ENCODE measurements around the gene PAGE5.

Gene PAGE5

DNA sequence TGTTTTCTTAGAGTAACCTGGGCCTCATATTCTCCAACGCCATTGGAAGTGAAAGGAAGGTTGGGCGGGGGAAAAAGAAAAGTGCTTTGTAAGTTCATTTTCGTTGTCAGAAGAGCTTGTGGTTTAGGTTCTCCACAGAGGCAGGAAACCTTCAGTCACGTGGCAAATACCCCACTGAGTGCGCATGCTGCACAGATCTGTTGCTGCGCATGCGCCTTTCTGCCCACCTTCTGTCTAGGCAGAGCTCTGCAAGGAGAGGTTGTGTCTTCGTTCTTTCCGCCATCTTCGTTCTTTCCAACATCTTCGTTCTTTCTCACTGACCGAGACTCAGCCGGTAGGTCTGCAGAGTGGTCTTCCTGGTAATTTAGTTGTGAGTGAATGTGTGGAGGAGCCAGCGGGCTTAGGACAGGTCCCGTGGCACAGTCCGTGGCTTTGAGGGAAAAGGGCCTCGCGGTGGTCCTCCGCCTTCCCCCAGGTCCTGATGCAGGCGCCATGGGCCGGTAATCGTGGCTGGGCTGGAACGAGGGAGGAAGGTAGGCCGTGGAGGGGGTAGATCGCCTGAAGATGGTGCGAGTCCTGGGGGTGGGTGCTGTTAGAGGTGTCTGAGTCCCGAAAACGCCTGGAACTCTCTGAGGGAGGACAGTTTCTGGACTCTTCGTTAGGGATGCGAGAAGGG is at the start of gene PAGE5:
PAGE5 (plus strand) TSS at position 228 of the 676 bp plus-strand sequence. CDS start 1,037 bp downstream, outside the sequence.
- no peaks in the 10 kb centered on the region for H3K36me3 ChIP-seq (ENCODE audit: control insufficient read depth, insufficient read depth, low read length, severe bottlenecking)
- no peak within 1 kb of the TSS for H3K4me3 ChIP-seq (ENCODE audit: low read length)
- H3K4me1 ChIP-seq (ENCODE audit: control insufficient read depth, insufficient read depth, low read length), result no peaks in the 10 kb centered on the region
- no peaks in the 10 kb centered on the region for H3K9me3 ChIP-seq (ENCODE audit: control insufficient read depth, low read length)
- DNase-seq (ENCODE audit: low read depth), result no peak
- H3K27me3 ChIP-seq (replicated peaks; ENCODE audit: control insufficient read depth, insufficient read depth, low read length), result peaks cover 5% of the 10 kb centered on the region
- no peak within 1 kb of the TSS for H3K9ac ChIP-seq (ENCODE audit: low read length)

DNA sequence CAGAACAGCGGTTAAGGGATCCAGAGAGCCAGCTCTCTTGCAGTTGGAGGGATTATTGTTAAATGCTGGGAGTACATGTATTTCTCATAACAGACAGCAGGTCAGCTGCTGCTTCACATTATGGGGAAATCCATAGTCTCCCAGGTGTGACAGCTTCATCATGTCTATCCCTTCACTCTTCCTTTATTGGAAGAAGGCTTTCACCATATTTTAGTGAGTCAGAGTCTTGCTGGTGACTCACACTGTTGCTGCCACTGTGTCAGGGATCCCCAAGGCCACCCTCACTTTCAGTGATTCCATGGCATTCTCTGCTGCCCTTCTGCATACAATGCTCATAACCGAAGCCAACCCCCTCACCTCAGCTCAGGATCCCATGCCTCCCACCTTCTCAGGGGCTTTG is 32.9 kb upstream of the PAGE5 start:
- DNase-seq (ENCODE audit: low read depth), result no peak
- H3K9ac ChIP-seq (ENCODE audit: low read length), result no peak overlapping the region
- H3K4me1 ChIP-seq (ENCODE audit: control insufficient read depth, insufficient read depth, low read length), result no peaks in the 10 kb centered on the region
- H3K4me3 ChIP-seq (ENCODE audit: low read length), result no peak overlapping the region
- no peaks in the 10 kb centered on the region for H3K36me3 ChIP-seq (ENCODE audit: control insufficient read depth, insufficient read depth, low read length, severe bottlenecking)
- H3K27me3 ChIP-seq (replicated peaks; ENCODE audit: control insufficient read depth, insufficient read depth, low read length), result peaks cover 12% of the 10 kb centered on the region
- no peaks in the 10 kb centered on the region for H3K9me3 ChIP-seq (ENCODE audit: control insufficient read depth, low read length)

- H3K9me3 ChIP-seq (ENCODE audit: control insufficient read depth, low read length), result peaks cover 8% of the 10 kb centered on the region
- no peaks in the 10 kb centered on the region for H3K36me3 ChIP-seq (ENCODE audit: control insufficient read depth, insufficient read depth, low read length, severe bottlenecking)
- no peak overlapping the region for H3K9ac ChIP-seq (ENCODE audit: low read length)
- peaks cover 4% of the 10 kb centered on the region for H3K4me1 ChIP-seq (ENCODE audit: control insufficient read depth, insufficient read depth, low read length)
- no peak overlapping the region for H3K4me3 ChIP-seq (ENCODE audit: low read length)
- DNase-seq (ENCODE audit: low read depth), result no peak
- H3K27me3 ChIP-seq (replicated peaks; ENCODE audit: control insufficient read depth, insufficient read depth, low read length), result no peaks in the 10 kb centered on the region
Measured at GRCh38 chrX:55196688-55197087, 23.5 kb upstream of the PAGE5 start.

DNA sequence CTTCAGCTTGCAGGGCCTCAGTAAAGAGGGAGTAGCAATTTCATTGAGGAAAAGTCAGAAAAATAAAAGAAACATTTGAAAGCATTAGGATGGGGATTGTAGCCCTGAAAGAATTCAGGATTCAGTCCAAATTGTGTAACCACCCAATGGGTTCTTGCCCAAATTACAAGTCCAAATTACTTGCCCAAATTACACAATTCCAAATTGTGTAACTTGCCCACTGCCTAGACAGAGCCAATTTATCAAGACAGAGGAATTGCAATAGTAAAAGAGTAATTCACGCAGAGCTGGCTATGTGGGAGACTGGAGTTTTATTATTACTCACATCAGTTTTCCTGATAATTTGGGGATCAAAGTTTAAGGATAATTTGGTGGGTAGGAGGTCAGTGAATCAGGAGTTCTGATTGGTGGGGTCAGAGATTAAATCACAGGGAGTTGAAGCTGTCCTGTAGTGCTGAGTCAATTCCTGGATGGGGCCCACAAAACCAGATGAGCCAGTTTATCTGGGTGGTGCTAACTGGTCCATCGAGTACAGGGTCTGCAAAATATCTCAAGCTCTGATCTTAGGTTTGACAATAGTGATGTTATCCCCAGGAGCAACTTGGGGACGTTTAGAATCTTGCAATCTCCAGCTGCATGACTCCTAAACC is 18.1 kb upstream of the PAGE5 start:
- Histone ChIP-seq H3K9ac (ENCODE audit: low read length) (no peak overlapping the region), H3K9me3 (ENCODE audit: control insufficient read depth, low read length) (peaks cover 6% of the 10 kb centered on the region), H3K36me3 (ENCODE audit: control insufficient read depth, insufficient read depth, low read length, severe bottlenecking) (no peaks in the 10 kb centered on the region), H3K27me3 (replicated peaks; ENCODE audit: control insufficient read depth, insufficient read depth, low read length) (peaks cover 21% of the 10 kb centered on the region), H3K4me3 (ENCODE audit: low read length) (no peak overlapping the region), H3K4me1 (ENCODE audit: control insufficient read depth, insufficient read depth, low read length) (peaks cover 9% of the 10 kb centered on the region)
- DNase-seq (ENCODE audit: low read depth), result no peak

DNA sequence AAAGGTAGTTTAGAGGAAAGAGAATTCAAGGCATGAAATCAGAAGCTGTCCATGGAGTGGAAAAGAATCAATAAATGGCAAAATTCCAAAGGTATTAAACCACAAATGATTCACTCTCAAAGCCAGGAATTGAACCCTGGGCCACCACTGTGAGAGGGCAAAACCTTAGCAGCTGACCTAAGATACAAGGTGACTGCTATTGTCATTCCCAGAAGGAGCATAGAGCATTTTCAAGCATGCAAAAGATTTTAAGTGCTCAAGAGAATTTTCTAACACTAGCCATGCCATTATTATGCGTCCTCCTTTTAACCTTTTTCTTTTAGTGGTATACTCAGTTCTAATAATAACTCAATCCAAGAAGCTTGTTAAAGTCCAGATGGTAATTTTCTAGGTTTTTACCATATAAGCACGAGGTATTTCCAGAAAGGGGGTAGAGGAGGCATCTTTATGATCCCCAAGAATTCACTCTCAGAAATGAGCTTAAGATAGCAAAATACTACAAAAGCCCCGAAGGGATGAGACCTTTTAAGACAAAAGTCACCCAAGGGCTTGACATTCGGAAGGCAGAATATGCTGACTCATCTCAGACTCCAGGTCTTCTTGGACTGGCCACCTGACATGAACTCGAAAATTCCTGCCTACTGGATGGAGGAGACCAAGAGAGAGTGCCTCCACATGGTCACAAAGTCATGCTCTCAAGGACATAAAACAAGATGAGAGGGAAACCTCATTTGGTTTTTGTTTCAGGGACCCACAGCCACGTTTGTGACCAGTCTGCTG is 13.8 kb upstream of the PAGE5 start:
- no peak overlapping the region for H3K9ac ChIP-seq (ENCODE audit: low read length)
- peaks cover 9% of the 10 kb centered on the region for H3K4me1 ChIP-seq (ENCODE audit: control insufficient read depth, insufficient read depth, low read length)
- no peak for DNase-seq (ENCODE audit: low read depth)
- H3K27me3 ChIP-seq (replicated peaks; ENCODE audit: control insufficient read depth, insufficient read depth, low read length), result peaks cover 25% of the 10 kb centered on the region
- no peak overlapping the region for H3K4me3 ChIP-seq (ENCODE audit: low read length)
- peaks cover 6% of the 10 kb centered on the region for H3K9me3 ChIP-seq (ENCODE audit: control insufficient read depth, low read length)
- no peaks in the 10 kb centered on the region for H3K36me3 ChIP-seq (ENCODE audit: control insufficient read depth, insufficient read depth, low read length, severe bottlenecking)

DNA sequence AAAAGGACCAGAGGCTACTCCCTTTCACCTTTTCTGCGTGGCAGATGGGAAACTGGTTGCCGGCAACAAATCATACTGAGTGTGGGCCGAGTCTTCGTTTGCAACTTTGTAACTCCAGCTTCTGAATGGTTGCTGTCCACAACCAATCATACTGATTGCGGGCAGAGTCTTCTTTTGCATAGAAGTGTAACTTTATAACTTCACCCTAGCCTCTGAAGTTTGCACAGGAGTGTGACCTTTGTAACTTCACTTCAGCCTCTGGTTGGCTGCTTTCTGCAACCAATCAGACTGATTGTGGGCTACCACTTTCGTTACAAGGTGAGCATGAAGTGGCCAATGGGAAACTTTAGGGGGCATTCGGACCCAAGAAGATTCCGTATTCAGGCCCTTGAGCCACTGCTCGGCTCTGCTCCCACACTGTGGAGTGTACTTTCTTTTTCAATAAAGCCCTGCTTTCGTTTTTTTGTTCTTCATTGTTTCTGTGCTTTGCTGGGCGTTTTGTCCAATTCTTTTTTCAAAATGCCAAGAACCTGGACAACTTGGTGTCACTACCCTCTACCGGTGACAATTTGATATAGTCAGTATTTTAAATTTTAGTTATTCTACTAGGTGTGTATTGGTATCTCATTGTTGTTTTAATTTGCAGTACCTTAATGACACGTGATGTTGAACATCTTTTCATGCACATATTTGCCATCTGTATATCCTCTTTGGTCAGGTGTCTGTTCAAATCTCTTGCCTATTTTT is 9.0 kb upstream of the PAGE5 start:
- Histone ChIP-seq H3K36me3 (ENCODE audit: control insufficient read depth, insufficient read depth, low read length, severe bottlenecking) (no peaks in the 10 kb centered on the region), H3K4me3 (ENCODE audit: low read length) (no peak overlapping the region), H3K9ac (ENCODE audit: low read length) (no peak overlapping the region), H3K4me1 (ENCODE audit: control insufficient read depth, insufficient read depth, low read length) (no peaks in the 10 kb centered on the region), H3K27me3 (replicated peaks; ENCODE audit: control insufficient read depth, insufficient read depth, low read length) (peaks cover 11% of the 10 kb centered on the region), H3K9me3 (ENCODE audit: control insufficient read depth, low read length) (no peaks in the 10 kb centered on the region)
- DNase-seq (ENCODE audit: low read depth), result no peak

DNA sequence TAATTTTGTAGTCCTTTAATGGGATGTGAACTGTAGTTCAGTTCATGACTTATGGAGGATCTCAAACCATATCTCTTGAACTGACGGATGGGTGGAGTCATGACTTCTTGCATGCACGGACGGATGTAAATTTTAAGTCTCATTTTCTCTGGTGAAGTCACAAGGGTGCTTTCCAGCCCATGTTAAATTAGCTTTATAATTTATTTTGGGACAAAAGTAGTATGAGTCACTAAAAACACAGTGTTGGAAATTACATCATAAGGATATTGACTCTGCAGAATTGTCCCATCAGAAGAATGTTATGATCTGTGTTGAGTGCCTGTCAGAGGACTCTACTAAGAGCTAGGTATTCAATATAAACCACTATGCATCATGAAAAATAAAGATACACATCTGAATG is 6.8 kb upstream of the PAGE5 start:
- Histone ChIP-seq H3K9ac (ENCODE audit: low read length) (no peak overlapping the region), H3K9me3 (ENCODE audit: control insufficient read depth, low read length) (no peaks in the 10 kb centered on the region), H3K4me1 (ENCODE audit: control insufficient read depth, insufficient read depth, low read length) (no peaks in the 10 kb centered on the region), H3K36me3 (ENCODE audit: control insufficient read depth, insufficient read depth, low read length, severe bottlenecking) (no peaks in the 10 kb centered on the region), H3K27me3 (replicated peaks; ENCODE audit: control insufficient read depth, insufficient read depth, low read length) (peaks cover 5% of the 10 kb centered on the region), H3K4me3 (ENCODE audit: low read length) (no peak overlapping the region)
- no peak for DNase-seq (ENCODE audit: low read depth)

- Histone ChIP-seq H3K4me3 (ENCODE audit: low read length) (no peak overlapping the region), H3K4me1 (ENCODE audit: control insufficient read depth, insufficient read depth, low read length) (no peaks in the 10 kb centered on the region), H3K9me3 (ENCODE audit: control insufficient read depth, low read length) (peaks cover 21% of the 10 kb centered on the region), H3K27me3 (replicated peaks; ENCODE audit: control insufficient read depth, insufficient read depth, low read length) (no peaks in the 10 kb centered on the region), H3K36me3 (ENCODE audit: control insufficient read depth, insufficient read depth, low read length, severe bottlenecking) (no peaks in the 10 kb centered on the region), H3K9ac (ENCODE audit: low read length) (no peak overlapping the region)
- no peak for DNase-seq (ENCODE audit: low read depth)
Measured at GRCh38 chrX:55240788-55241340, 20.7 kb downstream of the PAGE5 start.

- Histone ChIP-seq H3K4me1 (ENCODE audit: control insufficient read depth, insufficient read depth, low read length) (no peaks in the 10 kb centered on the region), H3K9ac (ENCODE audit: low read length) (no peak overlapping the region), H3K4me3 (ENCODE audit: low read length) (no peak overlapping the region), H3K9me3 (ENCODE audit: control insufficient read depth, low read length) (peaks cover 2% of the 10 kb centered on the region), H3K36me3 (ENCODE audit: control insufficient read depth, insufficient read depth, low read length, severe bottlenecking) (no peaks in the 10 kb centered on the region), H3K27me3 (replicated peaks; ENCODE audit: control insufficient read depth, insufficient read depth, low read length) (peaks cover 3% of the 10 kb centered on the region)
- DNase-seq (ENCODE audit: low read depth), result no peak
Measured at GRCh38 chrX:55253528-55253927, 33.4 kb downstream of the PAGE5 start.

DNA sequence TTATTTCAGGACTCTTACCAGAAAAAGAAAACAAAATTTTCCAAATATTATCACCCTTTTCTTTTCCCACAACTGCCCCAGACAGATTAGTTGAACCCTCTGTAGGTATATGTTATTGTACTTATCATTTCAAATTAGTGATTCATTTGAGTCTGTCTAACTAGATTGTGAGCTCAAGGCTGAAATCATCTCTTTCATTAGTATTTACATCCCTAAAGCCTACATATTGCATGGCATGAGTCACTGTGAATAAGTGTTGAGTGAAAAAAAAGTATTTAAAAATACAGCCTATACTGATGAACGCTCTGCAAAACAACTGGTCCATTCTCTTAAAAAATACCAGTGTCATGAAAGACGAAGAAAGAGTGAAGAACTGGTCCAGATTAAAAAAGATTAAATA is 40.7 kb downstream of the PAGE5 start:
- DNase-seq (ENCODE audit: low read depth), result no peak
- Histone ChIP-seq H3K9me3 (ENCODE audit: control insufficient read depth, low read length) (no peaks in the 10 kb centered on the region), H3K4me1 (ENCODE audit: control insufficient read depth, insufficient read depth, low read length) (no peaks in the 10 kb centered on the region), H3K36me3 (ENCODE audit: control insufficient read depth, insufficient read depth, low read length, severe bottlenecking) (no peaks in the 10 kb centered on the region), H3K27me3 (replicated peaks; ENCODE audit: control insufficient read depth, insufficient read depth, low read length) (peaks cover 7% of the 10 kb centered on the region), H3K9ac (ENCODE audit: low read length) (no peak overlapping the region), H3K4me3 (ENCODE audit: low read length) (no peak overlapping the region)

GRCh38 chrX:55264816-55265215 is 44.7 kb downstream of the PAGE5 start, which contains the start of gene PAGE3:
Gene PAGE3, minus strand, starts transcription at chrX:55264916. Its CDS starts 1,013 bp downstream, at chrX:55263903.
- DNase-seq (ENCODE audit: low read depth), result no peak
- peaks cover 5% of the 10 kb centered on the region for H3K9me3 ChIP-seq (ENCODE audit: control insufficient read depth, low read length)
- H3K4me1 ChIP-seq (ENCODE audit: control insufficient read depth, insufficient read depth, low read length), result no peaks in the 10 kb centered on the region
- H3K4me3 ChIP-seq (ENCODE audit: low read length), result no peak within 1 kb of the TSS
- H3K36me3 ChIP-seq (ENCODE audit: control insufficient read depth, insufficient read depth, low read length, severe bottlenecking), result no peaks in the 10 kb centered on the region
- peaks cover 8% of the 10 kb centered on the region for H3K27me3 ChIP-seq (replicated peaks; ENCODE audit: control insufficient read depth, insufficient read depth, low read length)
- H3K9ac ChIP-seq (ENCODE audit: low read length), result no peak within 1 kb of the TSS

Measured in adipocyte (in vitro differentiated cells).